Nephron progenitor cell (in vitro differentiated cells): ENCODE data around the gene SLC6A19.
A peak's percentile ranks its signal among the peaks of the same experiment; 100 is the strongest.

ENCODE experiments used
- DNase-seq: peaks from one replicate; pipeline ENCODE4 v3.0.0; 2021
- H3K27ac Mint-ChIP-seq: 2 replicates; pipeline ENCODE4 v1.8.0; 2021; ENCODE audit warnings: mild to moderate bottlenecking, moderate library complexity, mixed read lengths
- H3K27me3 Mint-ChIP-seq: 2 replicates; pipeline ENCODE4 v1.8.0; 2021; ENCODE audit warnings: mild to moderate bottlenecking, low read depth, mixed read lengths; ENCODE audit not compliant: poor library complexity
- H3K36me3 Mint-ChIP-seq: 2 replicates; pipeline ENCODE4 v1.8.0; 2021; ENCODE audit warnings: low read depth, mixed read lengths
- H3K4me1 Mint-ChIP-seq: 2 replicates; pipeline ENCODE4 v1.8.0; 2021; ENCODE audit warnings: mixed read lengths
- H3K4me3 Mint-ChIP-seq: 2 replicates; pipeline ENCODE4 v1.8.0; 2021; ENCODE audit warnings: mild to moderate bottlenecking, moderate library complexity, mixed read lengths
- H3K9me3 Mint-ChIP-seq: 2 replicates; pipeline ENCODE4 v1.8.0; 2021; ENCODE audit warnings: mild to moderate bottlenecking, moderate library complexity, mixed read lengths
- TF ChIP-seq, protein P1 (sequence below): fragments of 200-600 bp; sonication (generic); IDR thresholded peaks from 2 replicates; pipeline ENCODE4 v1.5.0; 2021; ENCODE audit warnings: antibody characterized with exemption

SLC6A19 gene

DNA sequence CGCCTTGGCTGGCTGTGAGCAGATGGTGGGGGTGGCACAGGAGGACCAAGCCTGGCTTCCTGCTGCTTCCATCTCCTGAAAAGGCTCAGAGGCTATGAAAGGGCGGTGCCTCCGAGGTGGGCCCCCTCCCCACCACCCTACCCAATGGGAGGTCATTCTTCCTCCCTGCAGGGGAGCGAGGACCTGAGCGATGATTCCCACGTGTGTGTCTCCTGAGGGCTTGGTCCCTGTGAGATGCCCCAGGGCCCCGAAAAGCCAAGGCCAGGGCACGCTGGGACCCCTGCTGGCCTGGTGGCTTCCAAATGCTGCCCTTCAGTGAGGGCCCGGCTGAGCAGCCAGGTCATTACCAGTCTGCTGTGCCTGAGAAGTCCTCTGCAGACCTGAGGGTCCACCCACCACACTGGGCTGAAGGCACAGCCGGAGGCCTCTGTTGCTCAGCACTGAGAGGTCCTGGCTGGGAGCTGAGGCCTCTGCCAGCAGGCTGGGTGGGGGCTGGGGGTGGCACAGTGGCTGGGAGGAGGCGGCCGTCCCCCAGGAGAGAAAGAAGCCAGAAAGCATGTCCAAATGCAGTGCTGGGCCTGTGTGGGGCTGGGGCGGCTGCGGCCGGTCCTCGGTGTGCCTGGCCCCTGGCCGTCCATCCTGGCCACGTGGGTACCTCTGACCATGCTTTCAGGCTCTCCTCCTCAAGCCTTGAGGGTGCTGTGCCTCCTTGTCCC is 14.0 kb upstream of the SLC6A19 start:
- H3K27ac Mint-ChIP-seq, result no peak overlapping the region
- H3K4me3 Mint-ChIP-seq, result no peak overlapping the region
- no peaks in the 10 kb centered on the region for H3K9me3 Mint-ChIP-seq
- H3K36me3 Mint-ChIP-seq, result no peaks in the 10 kb centered on the region
- H3K4me1 Mint-ChIP-seq, result peaks cover 44% of the 10 kb centered on the region
- TF ChIP-seq, protein P1, sequence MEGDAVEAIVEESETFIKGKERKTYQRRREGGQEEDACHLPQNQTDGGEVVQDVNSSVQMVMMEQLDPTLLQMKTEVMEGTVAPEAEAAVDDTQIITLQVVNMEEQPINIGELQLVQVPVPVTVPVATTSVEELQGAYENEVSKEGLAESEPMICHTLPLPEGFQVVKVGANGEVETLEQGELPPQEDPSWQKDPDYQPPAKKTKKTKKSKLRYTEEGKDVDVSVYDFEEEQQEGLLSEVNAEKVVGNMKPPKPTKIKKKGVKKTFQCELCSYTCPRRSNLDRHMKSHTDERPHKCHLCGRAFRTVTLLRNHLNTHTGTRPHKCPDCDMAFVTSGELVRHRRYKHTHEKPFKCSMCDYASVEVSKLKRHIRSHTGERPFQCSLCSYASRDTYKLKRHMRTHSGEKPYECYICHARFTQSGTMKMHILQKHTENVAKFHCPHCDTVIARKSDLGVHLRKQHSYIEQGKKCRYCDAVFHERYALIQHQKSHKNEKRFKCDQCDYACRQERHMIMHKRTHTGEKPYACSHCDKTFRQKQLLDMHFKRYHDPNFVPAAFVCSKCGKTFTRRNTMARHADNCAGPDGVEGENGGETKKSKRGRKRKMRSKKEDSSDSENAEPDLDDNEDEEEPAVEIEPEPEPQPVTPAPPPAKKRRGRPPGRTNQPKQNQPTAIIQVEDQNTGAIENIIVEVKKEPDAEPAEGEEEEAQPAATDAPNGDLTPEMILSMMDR, result no peak
- DNase-seq, result no peak
- peaks cover 31% of the 10 kb centered on the region for H3K27me3 Mint-ChIP-seq

DNA sequence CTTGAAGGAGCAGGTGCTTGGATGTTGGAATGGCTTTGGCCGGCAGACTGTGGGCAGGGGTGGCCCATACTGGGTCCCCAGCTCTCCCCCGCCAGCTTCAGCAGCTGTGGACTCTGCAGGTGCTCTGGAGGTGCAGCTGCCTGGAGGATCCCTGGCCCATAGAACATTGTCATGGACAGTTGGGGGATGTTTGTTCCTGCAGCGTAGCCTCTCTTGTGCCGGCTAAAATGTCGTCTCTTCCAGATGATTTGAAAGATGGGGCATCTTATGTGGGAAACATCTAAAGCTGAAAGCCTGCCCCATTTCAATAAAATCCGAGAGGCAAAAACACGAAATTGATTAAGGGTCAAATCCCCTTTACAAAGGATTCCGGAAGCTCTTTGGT is 13.5 kb upstream of the SLC6A19 start:
- no peak for DNase-seq
- no peaks in the 10 kb centered on the region for H3K36me3 Mint-ChIP-seq
- H3K4me3 Mint-ChIP-seq, result no peak overlapping the region
- TF ChIP-seq, protein P1, result no peak
- peaks cover 35% of the 10 kb centered on the region for H3K27me3 Mint-ChIP-seq
- no peak overlapping the region for H3K27ac Mint-ChIP-seq
- peaks cover 42% of the 10 kb centered on the region for H3K4me1 Mint-ChIP-seq
- H3K9me3 Mint-ChIP-seq, result no peaks in the 10 kb centered on the region

DNA sequence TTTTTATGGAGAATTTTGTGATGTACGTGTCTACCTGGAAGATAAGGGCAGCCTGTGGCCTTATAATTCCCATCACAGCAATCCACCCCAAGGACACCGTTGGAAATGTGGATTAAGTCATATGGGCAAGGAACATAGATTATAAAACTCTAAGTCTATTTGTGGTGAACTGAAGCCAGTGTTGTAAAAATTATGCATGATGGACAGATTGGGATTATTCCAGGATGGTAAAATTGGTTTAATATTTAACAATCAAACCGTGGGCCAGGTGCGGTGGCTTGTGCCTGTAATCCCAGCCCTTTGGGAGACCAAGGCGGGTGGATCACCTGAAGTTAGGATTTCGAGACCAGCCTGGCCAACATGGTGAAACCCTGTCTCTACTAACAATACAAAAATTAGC is 12.9 kb upstream of the SLC6A19 start:
- Mint-ChIP-seq H3K9me3 (no peaks in the 10 kb centered on the region), H3K4me3 (no peak overlapping the region), H3K4me1 (peaks cover 38% of the 10 kb centered on the region), H3K27ac (no peak overlapping the region), H3K36me3 (no peaks in the 10 kb centered on the region), H3K27me3 (peaks cover 40% of the 10 kb centered on the region)
- DNase-seq, result no peak
- TF ChIP-seq, protein P1, result no peak

DNA sequence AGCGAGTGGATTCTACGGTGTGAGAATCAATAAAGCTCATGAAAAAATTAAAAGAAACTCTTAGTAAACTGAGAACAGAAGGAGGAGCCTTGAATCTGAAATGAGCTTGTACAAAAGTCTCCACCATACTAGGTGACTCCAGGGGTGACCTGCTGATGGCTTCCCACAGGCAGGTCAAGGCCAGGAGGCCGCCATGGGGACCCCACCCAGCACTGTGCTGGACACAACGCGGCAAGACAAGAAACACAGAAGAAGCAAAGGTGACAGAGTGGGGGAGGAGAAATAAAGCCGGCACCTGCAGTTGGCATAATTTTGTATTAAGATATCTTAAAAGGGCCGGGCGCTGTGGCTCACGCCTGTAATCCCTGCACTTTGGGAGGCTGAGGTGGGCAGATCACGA is 12.1 kb upstream of the SLC6A19 start:
- Mint-ChIP-seq H3K27me3 (peaks cover 47% of the 10 kb centered on the region), H3K4me1 (peaks cover 38% of the 10 kb centered on the region)

DNA sequence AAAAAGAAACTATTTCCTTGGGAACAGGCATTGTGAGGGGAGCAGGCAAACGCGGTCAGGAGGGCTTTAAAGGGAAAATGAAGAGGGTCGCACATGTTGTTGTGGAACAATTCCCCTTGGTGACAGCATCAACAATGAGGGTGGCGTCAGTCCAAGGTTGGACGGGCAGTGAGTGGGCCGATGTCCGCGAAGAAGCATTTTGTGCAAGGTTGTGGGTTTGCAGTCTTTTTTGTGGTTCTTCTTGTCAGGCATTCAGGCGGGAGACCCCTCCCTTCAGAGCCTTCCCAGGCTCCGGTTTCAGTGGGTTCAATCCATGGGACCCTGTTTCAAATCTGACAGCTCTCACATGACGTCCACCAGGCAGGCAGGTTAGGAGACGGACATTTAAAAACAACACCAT is 11.1 kb upstream of the SLC6A19 start:
- Mint-ChIP-seq H3K27me3 (peaks cover 57% of the 10 kb centered on the region), H3K36me3 (no peaks in the 10 kb centered on the region), H3K4me1 (peaks cover 38% of the 10 kb centered on the region), H3K9me3 (no peaks in the 10 kb centered on the region), H3K4me3 (peak overlapping the region; percentile 18), H3K27ac (peak overlapping the region; percentile 72)
- TF ChIP-seq, protein P1, result no peak
- DNase-seq, result no peak

More for the DNA sequence above, 12.1 kb upstream of the SLC6A19 start:
- Mint-ChIP-seq H3K36me3 (no peaks in the 10 kb centered on the region), H3K27ac (no peak overlapping the region), H3K4me3 (no peak overlapping the region), H3K9me3 (no peaks in the 10 kb centered on the region)
- DNase-seq, result no peak
- TF ChIP-seq, protein P1, result no peak

DNA sequence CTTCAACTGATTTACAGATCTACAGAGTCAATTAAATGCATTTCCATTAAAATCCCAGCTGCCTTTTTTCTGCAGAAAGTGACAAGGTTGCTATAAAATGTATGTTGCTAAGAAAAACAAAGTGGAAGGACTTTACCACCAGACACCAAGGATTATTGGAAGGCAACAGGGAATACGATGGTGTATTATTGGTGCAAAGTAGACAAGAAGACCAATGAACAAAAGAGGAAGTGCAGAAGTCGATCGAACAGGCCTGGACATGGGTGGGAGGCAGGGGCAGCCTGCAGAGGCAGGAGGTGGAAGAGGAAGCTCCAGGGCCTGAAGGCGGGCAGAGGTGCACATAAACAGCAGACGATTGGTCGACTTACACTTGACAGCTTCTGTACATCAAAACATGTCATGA is 10.6 kb upstream of the SLC6A19 start:
- Mint-ChIP-seq H3K9me3 (no peaks in the 10 kb centered on the region), H3K4me1 (peaks cover 34% of the 10 kb centered on the region), H3K36me3 (no peaks in the 10 kb centered on the region), H3K27me3 (peaks cover 59% of the 10 kb centered on the region), H3K27ac (peak overlapping the region; percentile 40), H3K4me3 (peak overlapping the region; percentile 8)
- TF ChIP-seq, protein P1, result no peak
- DNase-seq, result no peak
